GM12892 (cell line): ENCODE measurements around the gene HOXA3.

Experiments used
- POLR2A ChIP-seq: IDR thresholded peaks from 2 replicates; pipeline ENCODE4 v1.6.1; 2011; ENCODE audit warnings: low read depth, low read length, control low read depth
- POLR2AphosphoS5 ChIP-seq: IDR thresholded peaks from 2 replicates; pipeline ENCODE4 v1.6.1; 2011; ENCODE audit warnings: low read depth, low read length, control low read depth
- TAF1 ChIP-seq: IDR thresholded peaks from 2 replicates; pipeline ENCODE4 v1.6.1; 2011; ENCODE audit warnings: low read depth, mild to moderate bottlenecking, control low read depth, low read length, borderline replicate concordance

- TF ChIP-seq POLR2A, result no peak
- no peak for TF ChIP-seq TAF1
- no peak for TF ChIP-seq POLR2AphosphoS5
Measured at GRCh38 chr7:27164045-27164366, 11.6 kb upstream of the HOXA3 start.
